Measurements from ENCODE around the gene DENND5B.

- TF ChIP-seq BHLHE40 (IDR thresholded peaks at IDR 0.05; ENCODE audit: borderline replicate concordance) (no peak), SP1 (IDR thresholded peaks at IDR 0.05) (no peak)
Observed at GRCh38 chr12:31504625-31505222, 86.2 kb downstream of the DENND5B start.

Measured in HEK293T (cell line).